HFFc6 (cell line): ENCODE data around the gene DAD1. TPM values are rescaled to one million over a fixed set of nuclear protein-coding genes. Genes with fewer than 3 reads are reported as not detected.

Experiments used
- DNase-seq: peaks from one replicate; pipeline ENCODE4 v3.0.0-alpha.2; 2018
- H3K27ac Mint-ChIP-seq: 2 replicates; pipeline ENCODE4 v1.8.0; 2020; ENCODE audit warnings: mild to moderate bottlenecking, mixed read lengths
- H3K27me3 Mint-ChIP-seq: 2 replicates; pipeline ENCODE4 v1.8.0; 2021; ENCODE audit warnings: mild to moderate bottlenecking, moderate library complexity, mixed read lengths; ENCODE audit not compliant: insufficient read depth
- H3K36me3 Mint-ChIP-seq: 2 replicates; pipeline ENCODE4 v1.8.0; 2021; ENCODE audit warnings: low read depth, mixed read lengths
- H3K4me1 Mint-ChIP-seq: 2 replicates; pipeline ENCODE4 v1.8.0; 2020; ENCODE audit warnings: low read depth, mixed read lengths
- H3K4me3 Mint-ChIP-seq: 2 replicates; pipeline ENCODE4 v1.8.0; 2020; ENCODE audit warnings: mild to moderate bottlenecking, moderate library complexity, mixed read lengths
- H3K9me3 Mint-ChIP-seq: 2 replicates; pipeline ENCODE4 v1.8.0; 2020; ENCODE audit warnings: mild to moderate bottlenecking, mixed read lengths
- total RNA-seq, 6 experiments: library from RNA; stranded (reverse); fragmentation: NEBNext Ultra II Directional; extraction: Animal tissue kit (Norgen Biotek cat#: 25700); gene quantifications; 2 replicates in 1 of 6; 3 replicates in 5 of 6; pipeline ENCODE4 v1.2.3, GENCODE V29; 2021
- TF ChIP-seq, protein P1 (sequence below): fragments of 200-600 bp; sonication (generic); IDR thresholded peaks from 2 replicates; pipeline ENCODE4 v1.5.0; 2021; ENCODE audit warnings: antibody characterized with exemption, mild to moderate bottlenecking

The DAD1 gene
- total RNA-seq, 6 experiments from 2014 or later: 292 to 311 (median 302) TPM

DNA sequence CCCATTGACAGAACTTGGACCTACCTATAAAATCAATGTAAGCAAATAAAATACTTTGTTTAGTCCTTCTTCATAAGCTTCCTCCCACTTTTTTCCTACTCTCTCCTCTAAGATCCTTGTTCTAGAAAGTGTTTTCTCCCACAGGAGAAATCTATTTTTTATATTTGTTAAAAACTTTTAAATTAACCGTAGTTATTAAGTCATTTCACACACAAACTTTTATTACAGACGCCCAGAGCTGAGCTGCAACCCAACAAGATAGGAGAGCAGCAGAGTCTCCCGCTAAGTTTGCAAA, 27.7 kb downstream of the DAD1 start:
- H3K4me3 Mint-ChIP-seq: no peak overlapping the region
- peak overlapping the region; percentile 42; the same call in 1 of the 2 replicates for H3K27ac Mint-ChIP-seq
- peaks cover 3% of the 10 kb centered on the region; the same call in 1 of the 2 replicates for H3K36me3 Mint-ChIP-seq
- no peak for DNase-seq
- no peaks in the 10 kb centered on the region for H3K9me3 Mint-ChIP-seq
- TF ChIP-seq, protein P1, sequence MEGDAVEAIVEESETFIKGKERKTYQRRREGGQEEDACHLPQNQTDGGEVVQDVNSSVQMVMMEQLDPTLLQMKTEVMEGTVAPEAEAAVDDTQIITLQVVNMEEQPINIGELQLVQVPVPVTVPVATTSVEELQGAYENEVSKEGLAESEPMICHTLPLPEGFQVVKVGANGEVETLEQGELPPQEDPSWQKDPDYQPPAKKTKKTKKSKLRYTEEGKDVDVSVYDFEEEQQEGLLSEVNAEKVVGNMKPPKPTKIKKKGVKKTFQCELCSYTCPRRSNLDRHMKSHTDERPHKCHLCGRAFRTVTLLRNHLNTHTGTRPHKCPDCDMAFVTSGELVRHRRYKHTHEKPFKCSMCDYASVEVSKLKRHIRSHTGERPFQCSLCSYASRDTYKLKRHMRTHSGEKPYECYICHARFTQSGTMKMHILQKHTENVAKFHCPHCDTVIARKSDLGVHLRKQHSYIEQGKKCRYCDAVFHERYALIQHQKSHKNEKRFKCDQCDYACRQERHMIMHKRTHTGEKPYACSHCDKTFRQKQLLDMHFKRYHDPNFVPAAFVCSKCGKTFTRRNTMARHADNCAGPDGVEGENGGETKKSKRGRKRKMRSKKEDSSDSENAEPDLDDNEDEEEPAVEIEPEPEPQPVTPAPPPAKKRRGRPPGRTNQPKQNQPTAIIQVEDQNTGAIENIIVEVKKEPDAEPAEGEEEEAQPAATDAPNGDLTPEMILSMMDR: no peak
- peaks cover 24% of the 10 kb centered on the region for H3K4me1 Mint-ChIP-seq
- no peaks in the 10 kb centered on the region; the same call in 1 of the 2 replicates for H3K27me3 Mint-ChIP-seq

DNA sequence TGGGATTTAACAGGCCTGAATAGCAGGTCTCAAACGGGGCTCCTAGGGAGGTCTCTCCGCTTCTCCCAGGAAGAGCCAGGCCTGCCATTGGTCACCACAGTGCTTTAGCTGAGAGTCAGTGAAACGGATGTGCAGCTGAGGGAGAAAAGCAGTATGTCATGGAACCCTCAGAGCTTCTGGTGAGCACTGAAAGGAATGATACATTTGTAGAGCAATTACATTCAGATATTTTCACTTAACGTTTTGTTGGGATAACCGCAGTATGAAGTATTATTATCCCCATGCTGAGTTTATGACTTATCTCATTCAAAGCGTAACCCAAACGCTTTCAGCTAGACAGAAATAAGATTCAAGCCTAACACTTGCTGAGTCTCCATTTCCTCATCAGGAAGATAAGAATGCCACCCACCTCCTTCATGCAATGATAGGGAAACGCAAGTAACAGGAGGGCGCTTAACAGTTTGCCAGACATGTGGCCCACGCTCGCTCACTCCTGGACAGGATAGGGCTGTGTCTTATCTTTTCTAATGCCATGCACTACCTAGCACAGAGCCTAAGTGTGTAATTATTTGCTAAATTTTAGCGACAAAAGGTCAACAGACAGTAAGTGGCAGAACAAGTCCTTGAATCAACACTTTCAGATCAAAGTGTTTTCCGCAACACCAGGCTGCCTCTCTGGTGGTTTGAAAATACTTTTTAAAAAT, 28.2 kb downstream of the DAD1 start:
- Mint-ChIP-seq H3K9me3 (no peaks in the 10 kb centered on the region), H3K27ac (no peak overlapping the region), H3K36me3 (peaks cover 1% of the 10 kb centered on the region; the same call in 1 of the 2 replicates), H3K27me3 (no peaks in the 10 kb centered on the region; the same call in 1 of the 2 replicates), H3K4me1 (peaks cover 29% of the 10 kb centered on the region), H3K4me3 (no peak overlapping the region)
- DNase-seq: no peak
- TF ChIP-seq, protein P1: no peak

DNA sequence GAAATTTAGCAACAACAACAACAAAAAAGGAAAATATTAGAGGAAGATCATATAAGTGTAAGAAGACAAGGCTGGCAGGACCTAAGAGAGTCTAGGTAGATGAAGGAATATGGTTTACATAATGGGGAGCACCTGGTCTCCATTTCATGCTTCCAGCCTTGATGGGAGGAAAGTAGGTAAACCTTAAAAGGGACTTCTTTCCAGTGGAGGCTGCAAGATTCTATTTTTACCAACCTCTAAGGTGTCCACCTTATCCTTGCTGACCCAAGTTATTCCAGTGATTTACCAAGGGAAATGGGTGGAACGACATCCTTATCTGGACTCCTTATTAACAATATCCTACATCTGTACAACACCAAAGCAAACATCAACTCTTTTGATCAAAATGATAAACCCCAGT, 30.0 kb downstream of the DAD1 start:
- TF ChIP-seq, protein P1: no peak
- DNase-seq: no peak
- Mint-ChIP-seq H3K27me3 (no peaks in the 10 kb centered on the region), H3K4me1 (peaks cover 38% of the 10 kb centered on the region), H3K27ac (peak overlapping the region; percentile 12; the same call in 1 of the 2 replicates), H3K4me3 (no peak overlapping the region), H3K36me3 (no peaks in the 10 kb centered on the region; the same call in 1 of the 2 replicates), H3K9me3 (no peaks in the 10 kb centered on the region)

DNA sequence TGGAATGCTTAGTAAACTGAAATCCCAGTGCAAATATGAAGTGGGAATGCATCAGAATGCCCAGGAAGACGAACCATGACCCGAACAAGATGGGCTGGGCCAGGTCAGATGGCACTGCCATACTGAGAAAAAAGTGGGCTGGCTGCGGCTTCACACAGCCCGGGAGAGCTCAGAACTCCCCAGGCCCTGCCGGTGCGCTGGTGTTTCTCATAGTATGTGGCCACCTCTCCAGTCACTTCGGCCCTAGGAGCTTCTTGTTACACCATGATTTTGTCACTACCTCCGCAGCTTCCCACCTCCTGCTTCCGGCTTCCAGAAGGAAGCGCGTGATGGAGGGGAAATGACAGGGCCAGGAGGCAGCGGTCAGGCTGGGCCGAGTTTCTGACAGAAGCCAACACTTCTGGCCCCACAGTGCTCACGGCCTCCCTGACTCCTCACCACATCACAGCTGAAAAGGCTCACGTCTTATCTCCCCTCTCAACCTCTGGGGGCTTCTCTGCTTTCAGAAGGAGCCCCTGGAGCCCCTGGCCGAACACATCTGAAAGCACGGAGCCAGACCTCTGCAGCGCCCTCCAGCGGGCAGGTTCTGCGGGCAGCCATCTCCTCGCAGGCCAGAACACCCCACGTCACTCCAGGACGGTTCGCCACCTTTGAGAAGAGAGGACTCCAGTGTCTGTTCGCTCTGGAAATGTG, 30.7 kb downstream of the DAD1 start:
- Mint-ChIP-seq H3K27me3 (no peaks in the 10 kb centered on the region), H3K36me3 (no peaks in the 10 kb centered on the region; the same call in 1 of the 2 replicates), H3K4me3 (no peak overlapping the region), H3K9me3 (no peaks in the 10 kb centered on the region), H3K27ac (no peak overlapping the region), H3K4me1 (peaks cover 38% of the 10 kb centered on the region)
- TF ChIP-seq, protein P1: no peak
- DNase-seq: no peak

DNA sequence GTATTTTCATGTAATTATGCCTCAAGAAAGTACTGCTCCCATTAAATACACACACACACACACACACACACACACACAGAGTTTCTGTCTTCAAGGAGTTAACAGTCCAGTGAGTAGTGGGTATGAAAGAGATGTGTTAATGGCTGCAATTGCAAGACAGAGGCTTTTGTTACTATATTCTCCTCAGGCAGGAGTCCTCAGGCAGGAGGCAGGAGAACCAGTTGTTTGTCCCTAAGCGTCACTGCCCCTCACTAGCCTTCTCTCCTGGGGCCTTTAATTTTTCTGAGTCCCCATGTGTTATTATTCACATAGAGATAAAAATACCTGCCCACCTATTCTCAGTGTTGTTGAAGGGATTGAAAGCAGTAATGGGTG, 31.2 kb downstream of the DAD1 start:
- Mint-ChIP-seq H3K27ac (no peak overlapping the region; the same call in 1 of the 2 replicates), H3K27me3 (no peaks in the 10 kb centered on the region), H3K4me3 (peak overlapping the region; percentile 83; the same call in 1 of the 2 replicates), H3K36me3 (no peaks in the 10 kb centered on the region; the same call in 1 of the 2 replicates), H3K9me3 (no peaks in the 10 kb centered on the region), H3K4me1 (peaks cover 38% of the 10 kb centered on the region)
- TF ChIP-seq, protein P1: no peak
- no peak for DNase-seq
